Fibroblast of mammary gland (primary cell): Measurements from ENCODE around the gene GLG1.
"Not testable (repeated sequence)": the region's sequence is repeated elsewhere in the genome, so short reads cannot be mapped to it uniquely, and the experiment has no call there.

ENCODE experiments used
- DNase-seq: peaks from one replicate; pipeline ENCODE4 v3.0.0-alpha.2; 2010; ENCODE audit warnings: low read depth
- H3K4me3 ChIP-seq: 2 replicates; pipeline ENCODE4 v1.5.1; 2011; ENCODE audit warnings: low read depth, mild to moderate bottlenecking, low read length, moderate library complexity; ENCODE audit not compliant: control insufficient read depth
- TF ChIP-seq, protein P1 (sequence below): conservative IDR thresholded peaks from 2 replicates; pipeline ENCODE4 v1.5.1; 2011; ENCODE audit warnings: low read depth, low read length, inconsistent platforms; ENCODE audit not compliant: control insufficient read depth, insufficient read depth

GLG1 gene

DNA sequence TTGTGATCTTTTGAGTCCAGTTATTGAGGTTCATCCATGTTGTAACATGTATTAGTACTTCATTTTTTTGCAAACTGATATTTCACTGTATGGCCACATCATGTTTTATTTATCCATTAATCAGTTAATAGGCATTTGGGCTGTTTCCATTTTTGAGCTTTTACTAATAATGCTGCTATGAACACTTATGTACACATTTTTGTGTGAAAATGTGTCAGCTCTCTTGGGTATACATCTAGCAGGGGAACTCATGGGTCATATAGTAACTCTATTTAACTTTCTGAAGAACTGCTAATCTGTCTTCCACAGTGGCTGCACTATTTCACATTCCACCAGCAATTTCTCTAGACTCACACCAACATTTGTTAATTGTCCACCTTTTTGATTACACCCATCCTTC lies 82.0 kb downstream of the GLG1 start:
- no peak for DNase-seq
- no peak overlapping the region for H3K4me3 ChIP-seq
- TF ChIP-seq, protein P1, sequence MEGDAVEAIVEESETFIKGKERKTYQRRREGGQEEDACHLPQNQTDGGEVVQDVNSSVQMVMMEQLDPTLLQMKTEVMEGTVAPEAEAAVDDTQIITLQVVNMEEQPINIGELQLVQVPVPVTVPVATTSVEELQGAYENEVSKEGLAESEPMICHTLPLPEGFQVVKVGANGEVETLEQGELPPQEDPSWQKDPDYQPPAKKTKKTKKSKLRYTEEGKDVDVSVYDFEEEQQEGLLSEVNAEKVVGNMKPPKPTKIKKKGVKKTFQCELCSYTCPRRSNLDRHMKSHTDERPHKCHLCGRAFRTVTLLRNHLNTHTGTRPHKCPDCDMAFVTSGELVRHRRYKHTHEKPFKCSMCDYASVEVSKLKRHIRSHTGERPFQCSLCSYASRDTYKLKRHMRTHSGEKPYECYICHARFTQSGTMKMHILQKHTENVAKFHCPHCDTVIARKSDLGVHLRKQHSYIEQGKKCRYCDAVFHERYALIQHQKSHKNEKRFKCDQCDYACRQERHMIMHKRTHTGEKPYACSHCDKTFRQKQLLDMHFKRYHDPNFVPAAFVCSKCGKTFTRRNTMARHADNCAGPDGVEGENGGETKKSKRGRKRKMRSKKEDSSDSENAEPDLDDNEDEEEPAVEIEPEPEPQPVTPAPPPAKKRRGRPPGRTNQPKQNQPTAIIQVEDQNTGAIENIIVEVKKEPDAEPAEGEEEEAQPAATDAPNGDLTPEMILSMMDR, result no peak

DNA sequence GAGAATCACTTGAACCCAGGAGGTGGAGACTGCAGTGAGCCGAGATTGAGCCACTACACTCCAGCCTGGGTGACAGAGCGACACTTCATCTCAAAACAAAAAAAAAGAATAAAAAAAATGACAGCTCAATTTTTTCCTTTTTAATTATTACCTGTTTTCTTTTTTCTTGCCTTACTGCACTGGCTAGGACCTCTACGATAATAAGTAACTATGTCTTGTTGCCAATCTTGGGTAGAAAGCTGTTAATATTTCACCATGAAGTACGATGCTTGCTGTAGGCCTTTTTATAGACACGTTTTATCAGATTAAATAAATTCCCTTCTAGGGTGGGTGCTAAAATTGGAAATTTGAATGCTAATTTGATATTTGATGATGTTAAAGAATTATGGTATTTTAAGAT lies 82.8 kb downstream of the GLG1 start:
- TF ChIP-seq, protein P1, result no peak
- no peak overlapping the region for H3K4me3 ChIP-seq
- no peak for DNase-seq

DNA sequence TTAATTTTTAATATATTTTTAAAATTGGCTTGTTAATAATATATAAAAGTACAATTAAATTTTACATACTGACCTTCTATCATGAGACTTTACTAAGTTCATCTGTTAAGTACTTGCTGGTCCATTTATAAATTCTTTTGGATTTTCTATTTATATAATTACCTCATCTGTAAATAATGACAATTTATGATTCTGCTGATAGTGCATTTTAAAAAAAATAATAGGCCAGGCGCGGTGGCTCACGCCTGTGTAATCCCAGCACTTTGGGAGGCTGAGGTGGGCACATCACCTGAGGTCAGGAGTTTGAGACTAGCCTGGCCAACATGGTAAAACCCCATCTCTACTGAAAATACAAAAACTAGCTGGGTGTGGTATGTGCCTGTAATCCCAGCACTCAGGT lies 83.2 kb downstream of the GLG1 start:
- not testable (repeated sequence) for H3K4me3 ChIP-seq, DNase-seq

DNA sequence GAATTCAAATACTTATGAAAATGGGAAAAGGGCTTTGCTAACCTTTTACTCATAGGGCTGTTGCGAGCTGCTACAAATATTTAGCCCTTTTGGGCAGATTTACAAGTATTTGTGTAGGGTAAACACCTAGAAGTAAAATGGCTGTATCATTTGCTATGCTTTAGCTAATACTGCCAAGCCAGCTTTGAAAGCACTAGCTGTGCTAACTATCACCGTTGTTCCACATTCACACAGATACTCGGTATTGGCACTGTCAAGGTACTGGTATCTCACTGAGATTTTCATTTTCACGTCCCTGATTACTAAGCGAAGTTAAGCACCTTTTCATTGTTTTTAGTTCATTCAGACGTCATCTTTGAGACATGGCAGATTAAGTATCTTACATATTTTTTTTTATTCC lies 84.8 kb downstream of the GLG1 start:
- TF ChIP-seq, protein P1, result no peak
- DNase-seq, result no peak
- H3K4me3 ChIP-seq, result no peak overlapping the region

DNA sequence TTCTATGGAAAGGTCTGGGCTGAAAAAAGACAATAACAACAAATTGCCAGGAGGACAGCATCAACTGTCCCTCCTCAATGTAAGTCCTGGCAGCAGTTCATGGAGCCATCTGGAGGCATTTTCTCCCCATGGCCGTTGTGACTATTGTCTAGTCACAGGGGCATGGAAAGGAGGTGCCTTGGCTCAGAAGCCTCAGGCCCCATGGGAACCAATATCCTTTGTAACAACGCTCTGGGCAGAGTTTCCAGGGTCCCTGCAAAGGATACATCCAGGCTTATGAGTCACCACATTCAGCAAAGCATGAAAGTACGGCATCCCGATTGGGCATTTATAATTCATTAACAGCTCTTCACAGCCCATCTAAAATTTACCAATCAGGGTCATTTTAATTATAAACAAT lies 85.2 kb downstream of the GLG1 start:
- no peak overlapping the region for H3K4me3 ChIP-seq
- TF ChIP-seq, protein P1, result no peak
- peak; percentile 57 for DNase-seq

DNA sequence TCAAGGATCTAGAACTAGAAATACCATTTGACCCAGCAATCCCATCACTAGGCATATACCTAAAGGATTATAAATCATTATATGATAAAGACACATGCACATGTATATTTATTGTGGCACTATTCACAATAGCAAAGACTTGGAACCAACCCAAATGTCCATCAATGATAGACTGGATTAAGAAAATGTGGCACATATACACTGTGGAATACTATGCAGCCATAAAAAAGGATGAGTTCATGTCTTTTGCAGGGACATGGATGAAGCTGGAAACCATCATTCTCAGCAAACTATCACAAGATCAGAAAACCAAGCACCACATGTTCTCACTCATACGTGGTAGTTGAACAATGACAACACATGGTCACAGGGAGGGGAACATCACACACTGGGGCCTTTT lies 88.0 kb downstream of the GLG1 start:
- DNase-seq, H3K4me3 ChIP-seq: not testable (repeated sequence)

DNA sequence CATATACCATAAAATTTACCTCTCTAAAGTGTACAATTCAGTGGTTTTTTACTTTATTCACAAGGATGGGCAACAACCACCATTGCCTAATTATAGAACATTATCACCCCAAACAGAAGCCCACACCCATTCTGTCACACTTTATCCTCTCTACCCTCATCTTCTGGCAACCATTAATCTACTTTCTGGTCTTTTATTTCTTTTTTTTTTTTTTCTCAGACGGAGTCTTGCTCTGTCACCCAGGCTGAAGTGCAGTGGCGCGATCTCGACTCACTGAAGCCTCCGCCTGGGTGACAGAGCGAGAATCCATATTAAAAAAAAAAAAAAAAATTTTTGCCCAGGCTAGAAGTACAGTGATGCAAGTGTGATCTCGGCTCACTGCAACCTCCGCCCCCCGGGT lies 95.0 kb downstream of the GLG1 start:
- DNase-seq, result no peak
- no peak overlapping the region for H3K4me3 ChIP-seq
- TF ChIP-seq, protein P1, result no peak

DNA sequence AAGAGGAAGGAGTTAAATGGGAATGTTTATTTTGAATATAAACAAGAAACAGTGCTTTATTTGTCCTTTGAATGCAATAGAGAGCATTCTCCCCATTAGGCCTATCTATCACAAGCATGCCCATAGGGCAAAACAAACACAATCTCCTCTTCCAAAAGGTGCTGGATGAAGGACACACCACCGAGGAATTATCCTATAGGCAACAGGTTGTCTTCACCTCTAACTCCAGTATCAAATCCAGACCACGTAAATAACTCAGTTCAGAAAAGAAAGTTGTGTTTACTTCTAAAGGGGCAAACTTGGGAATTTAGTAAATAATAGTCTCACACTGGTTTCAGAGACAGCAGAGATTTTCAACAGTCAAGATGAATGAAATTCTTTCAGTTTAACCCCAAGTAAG lies 101.9 kb downstream of the GLG1 start:
- no peak for DNase-seq
- no peak overlapping the region for H3K4me3 ChIP-seq
- TF ChIP-seq, protein P1, result no peak
